Kidney (tissue), 14 donors: ENCODE results near the gene ADCY4. TPM values are rescaled to one million over a fixed set of nuclear protein-coding genes. Genes with fewer than 3 reads are reported as not detected.
A peak's percentile ranks its signal among the peaks of the same experiment; 100 is the strongest.

ENCODE experiments used
- DNase-seq, 5 donors: peaks; one replicate each; pipeline ENCODE4 v3.0.0-alpha.2; 2013 to 2020
- FAIRE-seq: peaks from 2 replicates; lab custom pipeline; 2012; peaks lifted over from hg19 to GRCh38; lab: Jason Lieb, UNC
- H3K27ac ChIP-seq, 2 donors: one replicate each; pipeline ENCODE4 v1.7.0; 2013; ENCODE audit warnings: low read depth in 2 of 2, low read length in 2 of 2, inconsistent platforms in 1 of 2
- H3K27me3 ChIP-seq: one replicate; pipeline ENCODE4 v1.7.1; 2013; ENCODE audit warnings: low read length, inconsistent platforms; ENCODE audit not compliant: control insufficient read depth, insufficient read depth
- H3K36me3 ChIP-seq, 3 donors: one replicate each; pipeline versions ENCODE4 v1.7.0 to v1.7.1; 2013; ENCODE audit warnings: low read length in 3 of 3, control low read depth in 1 of 3, inconsistent platforms in 1 of 3; ENCODE audit not compliant: insufficient read depth in 3 of 3, control insufficient read depth in 2 of 3
- H3K4me1 ChIP-seq, 3 donors: one replicate each; pipeline versions ENCODE4 v1.7.0 to v1.7.1; 2013; ENCODE audit warnings: low read length in 3 of 3, inconsistent platforms in 1 of 3, low read depth in 1 of 3; ENCODE audit not compliant: control insufficient read depth in 2 of 3, insufficient read depth in 2 of 3
- H3K4me3 ChIP-seq, 3 donors: one replicate each; pipeline versions ENCODE4 v1.7.0 to v1.8.1; 2013; ENCODE audit warnings: low read length in 3 of 3, control low read depth in 1 of 3, inconsistent platforms in 1 of 3
- H3K9ac ChIP-seq, 3 donors: one replicate each; pipeline versions ENCODE4 v1.7.0 to v1.7.1; 2013; ENCODE audit warnings: low read length in 3 of 3, control low read depth in 1 of 3, inconsistent platforms in 1 of 3
- H3K9me3 ChIP-seq, 3 donors: one replicate each; pipeline versions ENCODE4 v1.7.0 to v1.7.1; 2013; ENCODE audit warnings: low read length in 3 of 3, control low read depth in 1 of 3, inconsistent platforms in 1 of 3; ENCODE audit not compliant: control insufficient read depth in 2 of 3, insufficient read depth in 1 of 3
- intact Hi-C: fragments of 100-400 bp; cut with DNase I; formaldehyde crosslinking; loops from one replicate; pipeline ENCODE4 v1.11.1; 2022
- polyA plus RNA-seq: library from polyadenylated mRNA; stranded (reverse); fragments of 350-450 nt; fragmentation: Illumina TruSeq; extraction: RNeasy Lipid Tissue Mini Kit (QIAGEN cat#74804); gene quantifications from one replicate; pipeline ENCODE4 v1.2.3, GENCODE V29; 2014; ENCODE audit warnings: low read depth, low replicate concordance; ENCODE audit not compliant: insufficient read depth
- total RNA-seq: library from RNA; stranded (reverse); fragmentation: NEBNext Ultra II Directional; extraction: Animal tissue kit (Norgen Biotek cat#: 25700); gene quantifications from one replicate; pipeline ENCODE4 v1.2.1, GENCODE V29; 2021
- TF ChIP-seq, protein P1 (sequence below): IDR thresholded peaks from 3 replicates; pipeline ENCODE4 v1.5.1; 2012; ENCODE audit warnings: mild to moderate bottlenecking, moderate library complexity, borderline replicate concordance; ENCODE audit not compliant: insufficient read depth; ENCODE audit errors: extremely low read depth
- donor health status: control.
- donor health status: control.
- donor health status: control.
- donor health status: control.
- donor health status: control.
- donor health status: DM: yes; HTN: yes; CAD: no.
- donor health status: Normal renal cell carcinoma (clear cell type).

The ADCY4 gene
- total and polyA plus RNA-seq, 2 donors from 2014 or later: 19.2 to 57.5 TPM

- TF ChIP-seq, protein P1, sequence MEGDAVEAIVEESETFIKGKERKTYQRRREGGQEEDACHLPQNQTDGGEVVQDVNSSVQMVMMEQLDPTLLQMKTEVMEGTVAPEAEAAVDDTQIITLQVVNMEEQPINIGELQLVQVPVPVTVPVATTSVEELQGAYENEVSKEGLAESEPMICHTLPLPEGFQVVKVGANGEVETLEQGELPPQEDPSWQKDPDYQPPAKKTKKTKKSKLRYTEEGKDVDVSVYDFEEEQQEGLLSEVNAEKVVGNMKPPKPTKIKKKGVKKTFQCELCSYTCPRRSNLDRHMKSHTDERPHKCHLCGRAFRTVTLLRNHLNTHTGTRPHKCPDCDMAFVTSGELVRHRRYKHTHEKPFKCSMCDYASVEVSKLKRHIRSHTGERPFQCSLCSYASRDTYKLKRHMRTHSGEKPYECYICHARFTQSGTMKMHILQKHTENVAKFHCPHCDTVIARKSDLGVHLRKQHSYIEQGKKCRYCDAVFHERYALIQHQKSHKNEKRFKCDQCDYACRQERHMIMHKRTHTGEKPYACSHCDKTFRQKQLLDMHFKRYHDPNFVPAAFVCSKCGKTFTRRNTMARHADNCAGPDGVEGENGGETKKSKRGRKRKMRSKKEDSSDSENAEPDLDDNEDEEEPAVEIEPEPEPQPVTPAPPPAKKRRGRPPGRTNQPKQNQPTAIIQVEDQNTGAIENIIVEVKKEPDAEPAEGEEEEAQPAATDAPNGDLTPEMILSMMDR: no peak
- Histone ChIP-seq H3K36me3 (no peaks in the 10 kb centered on the region), H3K4me3 (peak overlapping the region in 2 of 3 donors; percentile 53 to 72), H3K27me3 (no peaks in the 10 kb centered on the region), H3K9ac (peak overlapping the region in 2 of 3 donors; percentile 1 to 58), H3K27ac (peak overlapping the region; percentile 62 to 65), H3K9me3 (no peaks in the 10 kb centered on the region), H3K4me1 (peaks cover 3 to 12% (median 5%) of the 10 kb centered on the region in 3 donors)
- DNase-seq: peak in 1 of 5 donors; percentile 53
- intact Hi-C loops: no loop called here
- no peak for FAIRE-seq
These were observed 33.3 kb upstream of the ADCY4 start for GRCh38 chr14:24368212-24368561.

GRCh38 chr14:24367514-24368211 is 32.8 kb upstream of the ADCY4 start, which contains the start of gene NFATC4:
NFATC4 (plus strand) TSS chr14:24368184; CDS start chr14:24368341, 157 bp downstream.
- Histone ChIP-seq H3K27me3 (no peaks in the 10 kb centered on the region), H3K27ac (peak within 1 kb of the TSS; percentile 92 to 93), H3K4me1 (peaks cover 3 to 12% (median 5%) of the 10 kb centered on the region in 3 donors)

GRCh38 chr14:24366721-24367513 is 32.0 kb upstream of the ADCY4 start:
- no peak for FAIRE-seq

More at GRCh38 chr14:24367514-24368211, 32.8 kb upstream of the ADCY4 start, which contains the start of gene NFATC4:
- FAIRE-seq (no peak), DNase-seq (peak; percentile 92 to 97 (median 94))
- intact Hi-C loops: no loop called here
- Histone ChIP-seq H3K9me3 (no peaks in the 10 kb centered on the region), H3K9ac (peak within 1 kb of the TSS; percentile 51 to 82 (median 54)), H3K36me3 (no peaks in the 10 kb centered on the region), H3K4me3 (peak within 1 kb of the TSS; percentile 57 to 72 (median 71))
- TF ChIP-seq, protein P1: no peak

More at GRCh38 chr14:24366721-24367513, 32.0 kb upstream of the ADCY4 start:
- TF ChIP-seq, protein P1: no peak
- Histone ChIP-seq H3K36me3 (no peaks in the 10 kb centered on the region), H3K27me3 (no peaks in the 10 kb centered on the region), H3K9ac (peak overlapping the region; percentile 51 to 82 (median 54)), H3K4me3 (peak overlapping the region; percentile 57 to 72 (median 71)), H3K4me1 (peaks cover 3 to 12% (median 5%) of the 10 kb centered on the region in 3 donors), H3K27ac (peak overlapping the region; percentile 92 to 93), H3K9me3 (no peaks in the 10 kb centered on the region)
- intact Hi-C loops: no loop called here
- peak; percentile 97 to 99 (median 98) for DNase-seq
